ENCODE data around the gene RAB27A. TPM values are rescaled to one million over a fixed set of nuclear protein-coding genes. Genes with fewer than 3 reads are reported as not detected.
"Not testable (repeated sequence)": the region's sequence is repeated elsewhere in the genome, so short reads cannot be mapped to it uniquely, and the experiment has no call there.

RAB27A gene
- total RNA-seq, 6 donors from 2014 or later, result 24.1 to 97.8 (median 62.5) TPM

DNA sequence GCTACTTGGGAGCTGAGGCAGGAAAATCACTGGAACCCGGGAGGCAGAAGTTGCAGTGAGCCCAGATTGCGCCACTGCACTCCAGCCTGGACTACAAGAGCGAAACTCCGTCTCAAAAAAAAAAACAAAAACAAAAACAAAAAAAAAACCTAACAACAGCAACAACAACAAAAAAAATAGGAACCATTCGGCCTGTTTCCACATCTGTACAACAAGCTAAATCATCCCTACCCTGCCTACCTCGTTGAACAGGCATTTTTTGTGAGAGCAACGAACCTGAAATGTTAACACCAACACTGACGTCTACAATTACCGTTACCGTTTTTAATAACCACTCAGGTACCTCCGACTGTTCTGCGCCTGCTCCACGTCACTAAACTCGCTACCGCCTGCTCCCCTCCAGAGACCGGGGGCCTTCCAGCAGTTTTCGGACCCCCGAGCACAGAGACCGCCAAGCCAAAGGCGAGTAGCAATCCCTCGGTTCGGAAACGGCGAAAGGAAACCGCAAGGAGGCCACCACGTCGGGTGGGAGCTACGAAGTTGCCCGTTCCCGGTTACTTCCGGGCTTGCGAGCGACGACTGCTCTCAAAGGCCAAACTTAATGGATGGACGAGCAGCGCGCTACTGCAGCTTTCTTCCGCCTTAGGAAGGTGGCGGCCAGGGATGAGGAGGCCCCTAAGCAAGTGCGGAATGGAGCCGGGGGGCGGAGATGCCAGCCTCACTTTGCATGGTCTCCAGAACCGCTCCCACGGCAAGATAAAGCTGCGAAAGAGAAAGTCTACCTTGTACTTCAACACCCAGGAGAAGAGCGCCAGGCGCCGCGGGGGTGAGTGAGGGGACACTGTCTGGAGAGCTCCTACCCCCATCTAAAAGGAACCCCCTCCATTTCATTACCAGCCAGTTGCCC, 29.2 kb upstream of the RAB27A start, which contains the start of the genes PIGB and PIGBOS1:
TSS of gene PIGB (plus strand) at position 635 of the 907 bp plus-strand sequence. CDS start at position 664, 29 bp downstream.
TSS of gene PIGBOS1 (minus strand) at position 536 of the 907 bp plus-strand sequence. CDS start 1,331 bp downstream, outside the sequence.
- WGBS, 2 donors, result 2% methylated on average over 38 to 46 of the region's 49 CpGs
- H3K4me1 ChIP-seq, result peaks cover 24 to 33% (median 27%) of the 10 kb centered on the region in 4 donors
- no peaks in the 10 kb centered on the region for H3K9me3 ChIP-seq
- H3K27ac ChIP-seq, result peak within 1 kb of the TSS; percentile 88 to 96 (median 93)
- H3K27me3 ChIP-seq, result no peaks in the 10 kb centered on the region
- DNase-seq (peak; percentile 87 to 92), ATAC-seq (ENCODE audit: low FRiP score in 2 of 2) (peak; percentile 96 to 99)
- peaks cover 0 to 4% (median under 1%) of the 10 kb centered on the region in 4 donors for H3K36me3 ChIP-seq
- peak within 1 kb of the TSS; percentile 50 to 86 (median 74) for H3K4me3 ChIP-seq
- peak in 3 of 4 donors; percentile 28 to 83 (median 75) for TF ChIP-seq POLR2A (IDR thresholded peaks at IDR 0.05)
- TF ChIP-seq POLR2AphosphoS5 (IDR thresholded peaks at IDR 0.05), result peak; percentile 88 to 93
- peak in 1 of 4 donors; percentile 35 for TF ChIP-seq EP300 (IDR thresholded peaks at IDR 0.05)
- TF ChIP-seq, protein P1, sequence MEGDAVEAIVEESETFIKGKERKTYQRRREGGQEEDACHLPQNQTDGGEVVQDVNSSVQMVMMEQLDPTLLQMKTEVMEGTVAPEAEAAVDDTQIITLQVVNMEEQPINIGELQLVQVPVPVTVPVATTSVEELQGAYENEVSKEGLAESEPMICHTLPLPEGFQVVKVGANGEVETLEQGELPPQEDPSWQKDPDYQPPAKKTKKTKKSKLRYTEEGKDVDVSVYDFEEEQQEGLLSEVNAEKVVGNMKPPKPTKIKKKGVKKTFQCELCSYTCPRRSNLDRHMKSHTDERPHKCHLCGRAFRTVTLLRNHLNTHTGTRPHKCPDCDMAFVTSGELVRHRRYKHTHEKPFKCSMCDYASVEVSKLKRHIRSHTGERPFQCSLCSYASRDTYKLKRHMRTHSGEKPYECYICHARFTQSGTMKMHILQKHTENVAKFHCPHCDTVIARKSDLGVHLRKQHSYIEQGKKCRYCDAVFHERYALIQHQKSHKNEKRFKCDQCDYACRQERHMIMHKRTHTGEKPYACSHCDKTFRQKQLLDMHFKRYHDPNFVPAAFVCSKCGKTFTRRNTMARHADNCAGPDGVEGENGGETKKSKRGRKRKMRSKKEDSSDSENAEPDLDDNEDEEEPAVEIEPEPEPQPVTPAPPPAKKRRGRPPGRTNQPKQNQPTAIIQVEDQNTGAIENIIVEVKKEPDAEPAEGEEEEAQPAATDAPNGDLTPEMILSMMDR (IDR thresholded peaks at IDR 0.05), result peak in 5 of 6 experiments; percentile 12 to 43 (median 29)

GRCh38 chr15:55302801-55303200, 13.2 kb upstream of the RAB27A start:
- not testable (repeated sequence) for H3K36me3 ChIP-seq; ATAC-seq (ENCODE audit: low FRiP score in 2 of 2); H3K27me3 ChIP-seq; H3K27ac ChIP-seq; H3K9me3 ChIP-seq; H3K4me3 ChIP-seq; H3K4me1 ChIP-seq
- WGBS, 2 donors, result no CpG with 5 or more reads among the region's 32 CpGs
- peak in 1 of 2 donors; percentile 39 for DNase-seq

GRCh38 chr15:55297315-55297714, 7.7 kb upstream of the RAB27A start:
- Histone ChIP-seq H3K27ac (no peak overlapping the region), H3K4me3 (no peak overlapping the region), H3K4me1 (no peaks in the 10 kb centered on the region), H3K9me3 (no peaks in the 10 kb centered on the region), H3K27me3 (no peaks in the 10 kb centered on the region), H3K36me3 (no peaks in the 10 kb centered on the region)
- DNase-seq (no peak), ATAC-seq (ENCODE audit: low FRiP score in 2 of 2) (no peak)
- TF ChIP-seq, protein P1 (IDR thresholded peaks at IDR 0.05), result no peak
- TF ChIP-seq EP300 (IDR thresholded peaks at IDR 0.05) (no peak), POLR2AphosphoS5 (IDR thresholded peaks at IDR 0.05) (no peak), POLR2A (IDR thresholded peaks at IDR 0.05) (no peak)

DNA sequence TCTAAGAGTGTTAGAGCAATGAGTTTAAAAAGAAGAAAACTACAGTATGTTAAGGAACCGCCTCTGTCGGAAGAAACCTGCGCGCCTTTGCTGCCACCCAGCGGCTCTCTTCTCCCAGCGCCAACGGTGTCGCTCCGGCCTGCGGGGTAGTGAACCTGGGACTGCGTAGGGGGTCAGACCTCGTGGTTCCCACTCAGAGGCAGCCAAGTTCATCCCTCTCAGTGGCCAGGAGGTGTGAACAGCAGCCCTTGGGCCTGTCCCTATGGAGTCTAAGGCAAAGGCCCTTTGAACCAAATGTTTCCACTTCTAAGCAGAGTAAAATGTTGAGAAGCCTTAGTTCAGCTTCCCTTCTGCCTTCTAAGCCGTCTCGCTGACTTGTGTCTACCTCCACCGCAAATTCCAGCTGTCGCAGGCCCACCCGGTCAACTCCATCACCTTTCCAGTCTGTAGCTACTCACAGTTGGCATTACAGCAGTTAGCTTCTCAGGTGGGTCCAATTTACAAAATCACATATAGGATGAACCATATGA, 980 bp upstream of the RAB27A start:
- TF ChIP-seq, protein P1 (IDR thresholded peaks at IDR 0.05), result peak; percentile 68 to 90 (median 87)
- no peak for TF ChIP-seq POLR2A (IDR thresholded peaks at IDR 0.05)
- WGBS, 2 donors, result 23 to 25% methylated on average over 17 of the region's 17 CpGs

More for the DNA sequence above, 980 bp upstream of the RAB27A start:
- Histone ChIP-seq H3K36me3 (no peaks in the 10 kb centered on the region), H3K4me1 (peaks cover 15 to 25% (median 18%) of the 10 kb centered on the region in 4 donors), H3K9me3 (no peaks in the 10 kb centered on the region), H3K27ac (peak overlapping the region; percentile 95 to 99 (median 98)), H3K4me3 (peak overlapping the region in 3 of 4 donors; percentile 70 to 96 (median 79)), H3K27me3 (no peaks in the 10 kb centered on the region)
- ATAC-seq (ENCODE audit: low FRiP score in 2 of 2) (peak; percentile 94 to 95), DNase-seq (peak; percentile 91 to 93)

Data from upper lobe of left lung (tissue), 6 donors.